ENCODE data around the gene RNU1-2. TPM values are rescaled to one million over a fixed set of nuclear protein-coding genes. Genes with fewer than 3 reads are reported as not detected.
"Not testable (repeated sequence)": the region's sequence is repeated elsewhere in the genome, so short reads cannot be mapped to it uniquely, and the experiment has no call there.

Gene RNU1-2
- polyA plus RNA-seq, 4 donors, result not detected

DNA sequence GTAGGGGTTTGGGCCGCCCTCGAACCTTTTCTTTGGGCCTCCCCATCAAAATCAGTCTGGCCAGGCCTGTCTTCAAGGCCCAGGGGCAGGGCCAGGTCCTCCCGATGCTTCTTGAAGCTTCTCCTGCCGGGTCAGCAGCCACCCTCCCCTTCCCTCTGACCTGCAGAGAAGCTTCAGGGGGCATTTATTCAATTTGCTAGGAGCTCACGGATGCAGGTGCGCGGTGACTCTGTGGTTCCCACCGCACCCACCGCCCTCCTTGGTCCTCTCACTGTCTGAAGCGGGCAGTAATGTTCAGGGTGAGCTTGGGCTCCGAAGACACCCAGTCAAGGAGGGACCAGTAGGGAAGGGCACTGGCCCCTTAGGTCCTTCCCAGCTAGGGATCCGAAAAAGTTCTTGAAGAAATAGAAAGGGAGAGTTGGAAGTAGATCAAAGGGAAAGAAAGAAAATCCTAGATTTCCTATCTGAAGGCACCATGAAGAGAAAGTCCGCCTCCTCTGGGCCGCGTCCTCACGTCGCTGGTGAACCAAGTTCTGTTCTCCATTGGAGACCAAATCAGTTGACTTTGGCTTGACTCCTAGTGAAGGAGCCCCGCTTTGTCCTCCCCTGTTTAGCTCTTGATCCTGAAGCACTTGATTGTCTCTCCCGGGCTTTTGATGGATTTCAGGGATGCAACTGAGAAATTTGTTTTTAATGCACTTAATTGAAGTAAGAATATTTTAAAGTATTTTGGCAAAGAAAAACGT is 8.7 kb upstream of the RNU1-2 start:
- DNase-seq (ENCODE audit: low read depth in 4 of 4, low spot score in 3 of 4), result no peak

DNA sequence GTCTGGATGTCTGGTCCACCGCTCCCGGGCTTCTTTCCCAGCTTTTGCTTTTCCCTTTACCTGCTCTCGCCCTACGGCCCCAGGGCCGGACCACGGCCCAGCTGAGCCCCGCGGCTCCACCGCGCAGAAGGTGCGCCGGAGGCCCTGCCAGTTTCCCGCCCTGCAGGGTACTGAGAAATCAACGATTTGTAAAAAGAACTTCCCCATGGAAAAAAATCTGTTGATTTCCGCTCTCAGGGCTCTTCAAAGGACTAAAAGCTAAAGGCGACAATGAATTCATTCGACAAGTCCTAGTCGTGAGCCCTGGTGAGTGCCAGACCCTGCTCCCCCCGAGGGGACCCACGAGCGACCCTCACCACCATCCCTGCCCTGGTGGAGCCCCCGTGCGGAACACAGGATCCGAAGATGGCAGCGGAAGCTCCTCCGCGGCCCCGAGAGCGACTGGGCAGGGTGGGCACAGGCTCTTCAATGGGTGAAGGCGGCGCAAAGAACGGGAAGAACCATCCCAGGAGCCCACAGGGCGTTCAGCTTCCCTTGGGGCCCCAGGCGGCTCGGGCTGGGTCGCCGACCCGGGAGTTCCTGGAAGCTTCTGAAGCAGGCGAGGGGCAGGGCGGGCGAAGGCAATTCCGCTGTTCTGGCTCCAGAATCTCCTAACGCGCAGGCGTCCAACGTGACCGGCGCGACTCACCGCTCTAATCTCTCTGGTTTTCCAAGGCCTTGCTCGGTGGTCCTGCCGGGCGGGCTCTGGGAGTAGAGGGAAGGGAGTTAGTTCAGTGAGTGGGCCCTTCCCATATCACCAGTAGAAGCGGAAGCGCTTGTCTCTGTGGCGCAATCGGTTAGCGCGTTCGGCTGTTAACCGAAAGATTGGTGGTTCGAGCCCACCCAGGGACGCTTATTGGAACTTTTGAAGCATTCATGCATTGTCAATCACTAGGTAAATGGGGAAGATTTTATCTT is 6.6 kb upstream of the RNU1-2 start:
- DNase-seq (ENCODE audit: low read depth in 4 of 4, low spot score in 3 of 4), result peak in 2 of 4 donors; percentile 52 to 80

DNA sequence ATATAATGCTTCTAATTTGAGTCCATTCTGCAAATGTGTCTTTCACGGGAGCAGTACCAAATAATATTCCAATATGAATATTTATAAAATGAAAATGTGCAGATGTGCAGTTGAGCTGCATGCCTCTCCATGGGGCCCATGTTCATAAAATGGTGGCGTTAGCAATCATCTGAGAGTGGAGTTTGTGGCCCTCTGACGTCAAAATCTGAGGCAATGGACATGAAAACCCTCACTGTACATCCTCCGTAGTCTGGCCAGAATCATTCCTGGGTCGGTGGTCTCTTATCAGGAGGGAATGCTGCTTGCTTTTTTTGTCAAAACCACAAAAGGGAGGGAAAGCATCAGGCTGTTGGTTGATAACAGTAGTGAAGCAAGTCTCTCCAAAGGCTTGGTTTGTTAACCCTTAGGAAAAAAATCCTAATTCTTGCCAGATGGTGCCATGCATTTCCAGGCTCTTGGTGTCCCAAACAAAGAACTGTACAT is 5.2 kb upstream of the RNU1-2 start:
- DNase-seq (ENCODE audit: low read depth in 4 of 4, low spot score in 3 of 4), result not testable (repeated sequence)

DNA sequence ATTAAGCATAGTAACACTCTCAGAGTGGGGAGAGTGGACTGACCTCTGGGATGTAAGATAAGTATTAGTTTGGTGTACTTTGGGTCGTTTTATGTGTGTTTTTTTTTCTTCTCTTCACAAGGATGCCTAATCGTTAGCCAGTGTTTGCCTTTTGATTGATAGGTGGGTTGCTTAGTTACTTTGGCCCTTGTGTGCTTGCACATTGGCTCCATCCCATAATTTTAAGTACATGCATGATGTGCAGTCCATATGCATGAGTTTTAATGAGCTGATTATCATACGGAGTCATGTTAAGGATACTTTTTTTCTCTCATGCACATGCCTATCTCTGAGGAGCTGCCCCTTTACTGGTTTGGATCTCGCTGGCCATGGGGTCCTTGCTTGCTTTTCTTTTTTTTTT is 4.7 kb upstream of the RNU1-2 start:
- not testable (repeated sequence) for DNase-seq (ENCODE audit: low read depth in 4 of 4, low spot score in 3 of 4)

DNA sequence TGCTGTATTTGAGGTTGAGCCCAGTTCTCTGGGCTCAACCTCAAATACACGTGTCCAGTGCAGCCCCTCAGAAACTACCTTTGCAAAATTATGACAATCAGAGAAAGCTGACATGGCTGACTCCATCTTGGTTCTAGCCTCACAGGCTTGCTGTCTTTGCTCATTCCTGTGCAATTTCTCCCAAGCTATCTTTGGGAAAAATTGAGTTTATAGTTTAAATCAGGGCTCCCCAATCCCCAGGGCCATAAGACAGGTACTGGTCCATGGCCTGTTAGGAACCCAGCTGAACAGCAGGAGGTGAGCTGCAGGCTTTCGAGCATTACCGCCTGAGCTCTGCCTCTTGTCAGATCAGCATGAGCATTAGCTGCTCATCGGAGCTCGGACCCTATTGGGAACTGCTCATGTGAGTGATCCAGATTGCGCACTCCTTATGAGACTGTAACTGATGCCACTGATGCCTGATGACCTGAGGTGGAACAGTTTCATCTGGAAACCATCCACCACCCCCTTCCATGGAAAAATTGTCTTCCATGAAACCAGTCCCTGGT is 2.7 kb upstream of the RNU1-2 start:
- not testable (repeated sequence) for DNase-seq (ENCODE audit: low read depth in 4 of 4, low spot score in 3 of 4)

DNA sequence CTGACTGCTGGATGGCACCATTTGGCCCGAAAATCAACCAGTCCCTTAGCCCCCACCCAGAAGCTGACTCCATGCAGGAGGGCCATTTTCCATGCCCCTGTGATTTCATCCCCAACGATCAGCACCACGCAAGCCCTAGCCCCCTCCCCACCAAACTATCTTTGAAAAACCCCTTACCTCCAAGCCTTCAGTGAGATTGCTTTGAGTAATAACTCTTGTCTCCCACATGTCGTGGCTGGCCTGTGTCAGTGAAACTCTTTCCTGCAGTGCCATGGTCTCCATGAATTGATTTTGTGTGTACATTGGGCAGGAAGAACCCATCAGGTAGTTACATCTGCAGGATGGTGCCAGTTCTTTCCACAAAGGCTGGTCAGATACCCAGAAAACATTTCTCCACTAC is 2.0 kb upstream of the RNU1-2 start:
- DNase-seq (ENCODE audit: low read depth in 4 of 4, low spot score in 3 of 4), result not testable (repeated sequence)

DNA sequence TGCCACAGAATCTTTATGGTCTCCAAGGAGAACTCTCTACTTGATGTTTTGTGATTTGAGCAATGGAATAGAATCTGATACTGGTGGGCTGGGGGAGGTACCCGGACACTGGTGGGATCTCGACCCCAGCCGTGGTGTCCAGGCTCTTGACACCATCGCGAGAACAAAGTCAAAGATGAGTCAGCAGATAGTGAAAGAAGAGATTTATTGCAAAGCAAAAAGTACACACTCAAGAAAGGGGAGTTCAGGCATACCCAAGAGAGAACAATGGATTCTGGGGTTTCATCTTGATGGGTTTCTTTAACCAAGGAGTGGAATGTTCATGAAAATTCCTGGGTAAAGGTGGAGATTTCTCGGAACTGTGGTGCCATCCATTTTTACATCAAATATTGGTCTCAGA is 1.4 kb upstream of the RNU1-2 start:
- not testable (repeated sequence) for DNase-seq (ENCODE audit: low read depth in 4 of 4, low spot score in 3 of 4)

DNA sequence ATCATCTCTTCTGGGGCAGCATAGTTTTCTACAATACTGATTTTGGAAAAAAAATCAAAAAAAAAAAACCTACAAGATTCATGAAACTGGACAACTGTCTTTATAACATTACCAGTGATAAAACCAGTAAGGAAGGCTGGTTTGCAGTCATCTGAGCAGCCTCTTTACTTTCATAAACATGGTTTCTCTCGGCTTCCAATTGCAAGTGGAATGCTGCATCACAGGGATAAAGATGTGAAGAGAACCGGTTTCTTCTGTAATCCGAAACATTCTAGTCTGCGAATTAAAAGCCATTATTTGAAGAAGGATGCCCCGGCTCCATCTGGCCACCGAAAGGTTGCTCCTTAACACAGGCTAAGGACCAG is 565 bp upstream of the RNU1-2 start:
- not testable (repeated sequence) for DNase-seq (ENCODE audit: low read depth in 4 of 4, low spot score in 3 of 4)

DNA sequence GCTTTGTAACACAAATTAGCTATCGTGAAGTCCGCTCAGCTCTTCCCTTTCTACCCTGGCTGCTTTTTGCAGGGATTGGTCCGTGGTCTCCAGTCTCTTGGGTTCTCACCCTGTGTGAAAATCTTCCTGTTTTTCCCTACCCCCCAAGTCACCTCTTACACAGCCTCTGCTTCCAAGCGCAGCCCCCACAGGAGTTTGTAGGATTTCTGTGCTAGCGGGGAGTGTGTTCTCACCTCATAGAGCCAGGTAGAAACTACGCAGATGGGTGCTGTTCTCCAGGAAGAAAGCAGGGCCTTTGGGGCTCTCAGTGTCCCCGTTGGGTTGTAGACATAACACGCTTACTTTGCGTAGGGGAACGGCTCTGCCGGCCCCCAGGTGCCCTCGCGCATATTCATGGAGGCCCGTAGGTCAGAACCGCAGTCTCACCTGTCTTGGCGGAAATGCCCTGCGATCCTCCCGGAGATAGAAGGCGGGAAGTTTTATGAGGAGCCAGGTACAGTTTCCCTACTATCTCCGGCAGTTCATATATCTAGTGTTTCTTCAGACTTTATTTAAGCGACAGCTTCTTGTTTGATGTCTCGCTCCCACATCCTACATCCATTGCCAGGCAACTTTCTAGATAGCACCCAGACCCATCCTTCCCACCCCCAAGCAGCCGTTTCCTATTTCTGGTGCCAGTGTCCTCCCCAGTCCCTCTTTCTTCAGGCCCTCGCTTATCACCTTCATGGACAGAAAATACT is 706 bp downstream of the RNU1-2 start:
- DNase-seq (ENCODE audit: low read depth in 4 of 4, low spot score in 3 of 4), result not testable (repeated sequence)

DNA sequence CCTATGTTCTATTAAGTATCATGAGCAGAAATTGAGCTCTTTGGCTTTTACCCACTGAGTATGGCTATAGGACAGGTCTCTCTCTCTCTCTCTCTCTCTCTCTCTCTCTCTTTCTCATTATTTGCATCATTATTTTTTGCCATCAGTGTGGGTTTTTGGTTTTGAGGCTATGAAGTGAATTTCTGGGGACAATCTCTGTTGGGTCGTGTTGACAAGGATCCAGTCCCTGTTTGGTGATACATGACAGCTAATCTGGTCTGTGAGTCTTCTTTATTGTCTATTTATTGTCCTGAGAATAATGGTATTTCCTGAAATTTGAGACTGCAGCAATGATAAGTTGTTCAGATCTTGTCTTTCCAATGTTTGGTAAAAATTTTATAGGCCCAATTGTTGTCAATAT is 1.9 kb downstream of the RNU1-2 start:
- DNase-seq (ENCODE audit: low read depth in 4 of 4, low spot score in 3 of 4), result not testable (repeated sequence)

DNA sequence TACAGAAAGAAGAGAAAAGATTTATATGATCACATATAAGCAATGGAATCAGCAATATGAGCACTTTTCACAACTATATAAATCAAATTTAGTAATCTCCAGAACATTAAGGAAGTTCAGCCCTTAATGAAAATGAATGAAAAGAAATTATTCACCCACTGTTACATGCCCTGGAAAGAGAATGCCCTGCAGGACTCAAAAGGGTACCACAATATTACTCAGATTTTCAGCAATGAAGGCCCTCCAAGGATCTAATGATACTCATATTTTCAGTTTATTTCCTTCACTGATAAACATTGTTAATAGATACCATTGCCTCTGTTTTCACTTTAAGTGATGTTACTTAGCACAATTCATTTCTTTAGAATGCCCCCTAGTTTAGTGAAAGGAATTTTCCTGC is 2.5 kb downstream of the RNU1-2 start:
- not testable (repeated sequence) for DNase-seq (ENCODE audit: low read depth in 4 of 4, low spot score in 3 of 4)

DNA sequence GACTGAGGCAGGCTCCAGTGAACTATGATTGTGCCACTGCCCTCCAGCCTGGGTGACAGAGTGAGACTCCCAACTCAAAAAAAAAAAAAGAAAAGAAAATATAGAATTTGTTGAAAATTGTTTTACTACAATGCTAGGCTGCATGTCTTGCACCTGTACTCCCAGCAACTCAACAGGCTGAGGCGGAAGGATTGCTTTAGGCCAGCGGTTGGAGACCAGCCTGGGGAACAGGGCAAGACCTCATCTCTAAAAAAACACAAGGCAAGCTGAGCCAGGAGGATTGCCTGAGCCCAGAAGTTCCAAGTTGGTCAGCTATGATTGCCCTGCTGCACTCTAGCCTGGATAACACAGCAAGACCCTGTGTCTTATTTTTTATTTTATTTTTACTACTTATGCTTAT is 3.2 kb downstream of the RNU1-2 start:
- DNase-seq (ENCODE audit: low read depth in 4 of 4, low spot score in 3 of 4), result not testable (repeated sequence)

DNA sequence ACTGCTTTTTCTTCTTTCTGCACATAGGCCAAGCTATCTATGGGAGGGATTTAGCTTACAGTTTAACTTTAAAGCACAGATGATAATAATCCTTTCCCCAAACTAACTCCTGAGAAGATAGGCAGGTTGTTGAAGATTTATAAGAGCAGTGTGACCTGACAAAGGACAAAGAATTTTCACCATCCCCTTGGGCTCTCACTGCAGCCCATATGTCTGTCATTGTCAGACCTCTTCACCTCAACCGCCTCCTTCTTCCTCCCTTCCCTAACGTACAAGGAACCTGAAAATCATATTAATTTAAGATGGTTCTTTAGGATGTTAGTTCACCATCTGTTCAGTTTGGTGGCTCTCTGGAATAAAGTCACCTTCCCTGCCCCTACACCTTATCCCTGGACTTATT is 5.0 kb downstream of the RNU1-2 start:
- DNase-seq (ENCODE audit: low read depth in 4 of 4, low spot score in 3 of 4), result no peak

DNA sequence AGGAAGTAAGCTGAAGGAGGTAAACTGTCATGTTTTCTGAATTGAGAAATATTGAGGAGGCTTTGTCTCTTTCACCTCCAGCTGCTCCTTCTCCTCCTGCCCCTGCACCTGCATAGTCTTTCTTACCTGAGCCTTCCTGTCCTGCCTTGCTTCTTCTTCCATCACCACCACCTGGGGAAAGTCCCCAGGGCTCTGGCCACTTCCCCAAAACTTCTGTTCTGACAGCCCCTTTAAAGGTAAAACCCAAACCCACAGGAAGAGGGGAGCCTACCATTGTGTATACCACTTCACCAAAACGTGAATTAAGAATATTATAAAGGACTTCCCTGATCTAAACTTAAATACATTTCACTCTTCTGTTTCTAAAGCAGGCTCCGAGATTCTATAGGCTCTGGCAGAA is 5.6 kb downstream of the RNU1-2 start:
- DNase-seq (ENCODE audit: low read depth in 4 of 4, low spot score in 3 of 4), result not testable (repeated sequence)

DNA sequence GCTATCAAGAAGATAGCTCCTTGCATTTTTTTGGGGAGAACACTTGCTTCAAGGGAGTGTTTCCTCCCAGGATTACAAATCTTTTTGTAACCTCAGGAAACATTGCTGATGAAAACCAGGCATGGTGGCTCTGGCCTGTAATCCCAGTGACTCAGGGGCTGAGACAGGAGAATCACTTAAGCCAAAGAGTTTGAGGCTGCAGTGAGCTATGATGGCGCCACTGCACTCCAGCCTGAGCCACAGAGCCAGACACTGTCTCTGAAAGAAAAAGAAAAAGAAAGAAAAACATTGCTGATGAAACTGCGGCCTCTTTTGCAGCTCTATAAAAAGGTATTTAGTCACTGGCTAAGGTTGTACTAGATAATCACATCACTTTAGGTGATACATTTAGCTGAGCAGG is 7.3 kb downstream of the RNU1-2 start:
- DNase-seq (ENCODE audit: low read depth in 4 of 4, low spot score in 3 of 4), result no peak

DNA sequence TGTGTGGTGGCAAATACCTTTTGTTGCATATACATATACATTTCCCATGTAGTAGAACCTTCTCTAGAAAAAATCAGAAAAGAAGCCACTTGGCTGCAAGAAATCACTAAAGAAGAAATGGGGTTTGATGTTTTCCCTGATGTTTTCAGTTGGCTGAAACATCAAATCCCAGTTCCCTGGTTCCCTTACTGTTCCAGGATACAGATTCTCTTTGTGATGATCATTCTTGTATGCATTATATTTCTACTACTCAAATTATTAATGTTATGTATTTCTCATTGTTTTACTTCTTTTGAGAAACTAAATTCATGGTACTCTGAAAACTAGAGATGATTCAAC is 7.6 kb downstream of the RNU1-2 start:
- no peak for DNase-seq (ENCODE audit: low read depth in 4 of 4, low spot score in 3 of 4)

DNA sequence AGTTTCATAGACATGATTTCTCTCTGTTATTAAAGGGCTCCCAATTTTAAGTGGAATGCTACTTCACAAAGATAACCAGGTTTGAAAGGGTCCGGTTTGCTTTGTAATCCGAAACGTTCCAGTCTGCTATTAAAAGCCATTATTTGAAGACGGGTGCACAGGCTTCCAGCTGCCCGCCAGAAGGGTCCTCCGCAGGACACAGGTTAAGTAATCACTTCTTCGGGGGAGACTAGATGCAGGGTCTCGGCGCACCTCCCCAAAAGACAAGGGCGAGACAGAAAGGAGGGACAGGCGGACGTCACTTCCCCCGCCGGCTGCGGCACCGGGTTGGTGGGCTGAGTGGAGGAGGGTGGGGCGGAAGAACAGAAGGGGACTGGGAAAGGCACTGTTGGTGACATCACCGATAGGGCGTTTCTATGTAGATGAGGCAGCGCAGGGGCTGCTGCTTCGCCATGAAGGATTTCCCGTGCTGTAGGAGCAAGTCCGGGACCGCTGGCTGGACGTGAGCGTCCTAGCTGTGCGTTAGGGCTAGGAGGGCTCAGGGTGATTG is 8.9 kb downstream of the RNU1-2 start:
- peak; percentile 94 to 100 (median 96) for DNase-seq (ENCODE audit: low read depth in 4 of 4, low spot score in 3 of 4)

DNA sequence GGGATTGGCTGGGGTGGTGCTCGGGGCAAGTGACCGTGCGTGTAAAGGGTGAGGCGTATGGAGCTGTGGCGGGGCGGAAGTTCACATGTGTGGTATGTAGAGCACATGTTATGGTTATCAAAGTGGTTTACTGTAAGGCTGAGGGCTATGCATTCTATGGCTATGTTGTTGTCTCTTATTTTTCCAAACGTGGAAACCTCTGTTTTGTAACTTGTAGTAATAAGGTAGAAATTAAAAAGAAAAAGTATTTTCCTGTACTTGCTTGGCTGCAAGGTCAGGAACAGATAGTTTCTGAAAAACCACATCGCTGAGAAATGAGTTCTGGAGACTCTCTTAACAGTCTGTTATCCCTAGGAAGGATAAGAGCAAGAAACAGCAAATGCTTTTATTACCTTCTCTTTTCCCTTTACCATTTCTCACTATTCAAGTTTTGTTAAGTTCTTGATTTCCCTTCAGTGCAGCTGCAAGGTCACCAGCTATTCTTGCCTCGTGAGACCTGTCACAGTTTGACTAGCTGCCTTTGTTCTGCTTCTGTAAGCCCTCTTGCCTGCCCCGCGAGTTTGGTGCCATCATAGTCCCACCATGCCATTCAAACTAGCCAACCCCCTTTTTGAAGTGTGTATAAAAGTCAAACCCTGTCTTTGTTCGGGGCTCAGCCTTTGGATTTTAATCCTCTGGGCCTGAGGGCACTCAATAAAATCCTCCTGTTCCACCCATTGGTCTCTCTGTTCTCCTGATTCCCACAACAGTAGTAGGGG is 9.5 kb downstream of the RNU1-2 start:
- peak in 1 of 4 donors; percentile 40 for DNase-seq (ENCODE audit: low read depth in 4 of 4, low spot score in 3 of 4)

DNA sequence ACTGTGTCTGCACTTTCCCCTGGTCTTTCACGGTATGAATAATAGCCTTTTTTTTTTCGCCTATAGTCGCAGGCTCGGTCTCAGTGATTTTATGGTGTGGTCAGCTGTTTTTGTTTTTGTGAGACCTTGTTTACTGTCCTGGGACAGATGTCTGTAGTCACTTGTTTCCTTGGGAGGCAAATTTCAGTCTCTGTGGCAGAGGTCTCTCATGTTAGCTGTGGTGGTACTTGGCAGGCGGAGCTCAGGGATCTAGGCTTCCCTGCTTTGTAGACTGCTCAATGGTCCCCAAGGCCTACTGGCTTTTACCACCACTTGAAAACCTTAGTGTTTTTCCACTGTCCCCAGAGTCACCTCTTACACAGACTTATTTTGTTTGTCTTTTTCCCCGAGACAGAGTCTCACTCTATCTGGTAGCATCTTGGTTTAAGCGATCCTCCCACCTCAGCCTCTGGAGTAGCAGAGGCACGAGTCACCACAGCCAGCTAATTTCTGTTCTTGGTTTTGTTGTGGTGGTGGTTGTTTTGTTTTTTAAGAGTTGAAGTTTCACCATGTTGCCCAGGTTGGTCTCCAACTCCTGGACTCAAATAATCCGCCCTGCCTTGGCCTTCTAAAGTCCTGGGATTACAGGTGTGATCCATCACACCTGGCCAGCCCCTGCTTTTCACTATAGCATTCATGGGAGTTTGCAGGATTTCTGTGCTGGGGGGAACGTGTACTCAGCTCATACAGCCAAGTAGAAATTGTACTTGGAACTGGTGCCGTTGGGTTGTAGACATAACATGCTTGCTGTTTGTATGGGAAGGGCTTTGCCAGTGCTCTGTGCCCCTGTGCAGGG is 10.3 kb downstream of the RNU1-2 start:
- no peak for DNase-seq (ENCODE audit: low read depth in 4 of 4, low spot score in 3 of 4)
